NCI-H2029 treated with DMSO at 0.1 percent for 48 hours (cell line): ENCODE data around the gene ZBTB45.
"Not testable (repeated sequence)": the region's sequence is repeated elsewhere in the genome, so short reads cannot be mapped to it uniquely, and the experiment has no call there.

ENCODE experiments used
- DNase-seq: peaks from one replicate; lab custom pipeline; 2025; lab: John Stamatoyannopoulos, UW

Gene ZBTB45

GRCh38 chr19:58554494-58555368 lies 35.1 kb upstream of the ZBTB45 start, which contains the start of gene CHMP2A:
Gene CHMP2A, minus strand, starts transcription at chr19:58555105. Its CDS starts 893 bp downstream, at chr19:58554212.
- no peak for DNase-seq

DNA sequence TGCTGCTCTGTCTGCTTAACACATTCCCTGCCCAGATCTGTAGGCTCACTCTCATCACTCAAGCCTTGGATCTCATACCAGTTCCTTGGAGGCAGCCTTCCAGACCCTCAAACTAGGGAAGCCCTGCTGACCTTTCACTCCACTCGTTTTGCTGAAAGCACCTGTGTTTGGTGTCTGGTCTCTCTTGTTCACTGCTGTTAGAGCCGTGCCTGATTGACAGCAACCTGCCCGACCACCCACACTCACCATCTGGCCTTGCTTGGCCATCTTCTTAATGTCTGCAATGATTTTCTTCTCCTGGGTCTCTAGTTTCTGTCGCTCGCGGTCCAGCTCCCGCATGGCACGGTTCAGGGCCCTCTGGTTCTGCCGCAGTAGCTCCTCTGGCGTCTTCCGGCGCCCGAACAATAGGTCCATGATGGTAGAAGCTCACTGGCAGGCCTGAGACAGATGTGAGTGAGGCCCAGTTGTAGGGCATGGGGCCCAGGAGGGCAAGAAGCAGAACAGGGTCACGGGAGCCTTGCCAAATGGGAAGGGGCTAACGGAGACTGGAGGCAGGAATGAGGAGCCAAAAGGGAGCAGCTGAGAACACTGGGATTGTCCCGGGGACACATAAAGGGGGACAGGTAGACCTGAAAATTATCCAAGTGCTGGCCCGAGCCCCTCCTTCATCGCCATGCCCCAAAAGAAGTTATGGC lies 34.3 kb upstream of the ZBTB45 start:
- DNase-seq = no peak

DNA sequence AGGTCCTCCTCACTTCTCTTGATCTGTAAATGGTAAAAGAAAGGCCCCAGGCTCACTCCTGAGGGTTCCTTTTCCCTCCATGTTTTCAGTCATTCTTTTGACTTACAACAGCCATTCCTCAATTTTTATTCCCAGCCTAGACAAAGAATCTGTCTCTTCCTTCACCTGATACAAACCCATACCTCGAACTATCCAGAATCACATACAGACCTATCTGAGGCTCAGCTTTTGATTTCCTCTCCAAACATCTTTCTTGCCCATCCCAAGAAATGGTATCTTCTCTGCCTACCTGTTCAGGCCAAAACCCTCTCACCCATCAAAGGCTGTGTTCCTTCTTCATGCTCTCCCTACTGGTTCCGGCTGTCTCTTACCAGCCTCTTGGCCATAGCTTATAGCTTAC lies 33.0 kb upstream of the ZBTB45 start:
- DNase-seq = no peak

DNA sequence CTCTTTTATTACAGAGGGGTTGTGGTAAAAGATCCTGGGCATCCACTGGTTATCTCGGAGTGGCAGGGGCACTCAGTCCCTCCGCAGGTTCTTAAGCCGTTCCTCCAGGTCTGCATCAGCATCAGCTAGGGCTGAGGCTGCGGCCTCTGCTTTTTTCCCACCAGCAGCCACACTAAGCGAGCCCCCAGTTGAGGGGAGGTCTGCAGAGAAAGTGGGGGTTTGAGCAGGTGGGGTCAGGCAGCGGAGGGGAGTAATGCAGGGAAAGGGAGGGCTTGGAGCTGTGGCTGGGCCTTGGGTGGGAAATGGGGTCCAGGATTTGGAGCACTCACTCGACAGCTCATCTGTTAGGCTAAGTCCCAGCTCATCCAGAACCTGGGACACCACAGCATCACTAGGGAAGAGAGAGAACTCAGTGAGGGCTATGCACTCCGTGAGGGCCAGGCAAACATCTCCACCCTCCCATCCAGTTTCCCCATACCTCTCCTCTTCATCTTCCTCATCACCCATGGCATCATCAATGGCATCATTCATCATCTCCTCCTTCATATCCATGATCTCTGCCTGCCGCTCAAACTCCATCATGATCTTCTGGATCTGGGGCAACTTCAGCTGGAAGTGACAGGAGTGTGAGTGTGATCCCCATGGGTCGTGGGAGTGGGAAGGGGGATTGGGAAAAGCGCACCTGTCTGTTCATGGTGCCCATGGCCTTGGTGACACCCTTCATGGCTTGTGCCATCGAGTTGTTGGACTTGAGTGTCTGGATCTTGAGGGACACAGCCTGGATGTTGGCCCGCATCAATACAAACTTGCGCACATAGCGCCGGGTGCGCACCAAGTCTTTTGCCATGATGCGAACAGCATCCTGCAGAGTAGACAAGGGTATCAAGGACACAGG lies 32.2 kb upstream of the ZBTB45 start:
- DNase-seq = no peak

GRCh38 chr19:58551123-58551497 lies 31.5 kb upstream of the ZBTB45 start:
- DNase-seq = no peak

DNA sequence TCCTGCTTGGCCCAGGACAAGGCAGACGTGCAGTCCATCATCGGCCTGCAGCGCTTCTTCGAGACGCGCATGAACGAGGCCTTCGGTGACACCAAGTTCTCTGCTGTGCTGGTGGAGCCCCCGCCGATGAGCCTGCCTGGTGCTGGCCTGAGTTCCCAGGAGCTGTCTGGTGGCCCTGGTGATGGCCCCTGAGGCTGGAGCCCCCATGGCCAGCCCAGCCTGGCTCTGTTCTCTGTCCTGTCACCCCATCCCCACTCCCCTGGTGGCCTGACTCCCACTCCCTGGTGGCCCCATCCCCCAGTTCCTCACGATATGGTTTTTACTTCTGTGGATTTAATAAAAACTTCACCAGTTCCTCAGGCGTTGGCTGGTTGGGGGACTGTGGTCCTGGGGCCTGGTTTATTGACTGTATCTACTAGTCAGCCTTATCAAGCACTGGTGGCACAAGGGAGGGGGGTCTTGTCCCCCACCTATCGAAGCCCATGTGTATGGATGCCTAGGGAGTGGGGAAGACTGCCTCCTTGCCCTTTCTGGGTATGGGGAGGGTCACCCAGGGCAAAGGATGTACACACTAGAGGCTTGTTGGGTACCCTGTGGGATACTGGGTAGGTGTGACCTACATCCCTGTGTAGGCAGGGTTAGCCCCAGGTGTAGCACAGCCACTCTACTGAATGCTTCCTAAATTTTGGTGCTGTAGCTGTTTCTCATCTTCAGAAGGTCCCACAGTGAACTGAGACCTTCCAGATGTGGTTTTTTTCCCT lies 30.9 kb upstream of the ZBTB45 start:
- DNase-seq = no peak

DNA sequence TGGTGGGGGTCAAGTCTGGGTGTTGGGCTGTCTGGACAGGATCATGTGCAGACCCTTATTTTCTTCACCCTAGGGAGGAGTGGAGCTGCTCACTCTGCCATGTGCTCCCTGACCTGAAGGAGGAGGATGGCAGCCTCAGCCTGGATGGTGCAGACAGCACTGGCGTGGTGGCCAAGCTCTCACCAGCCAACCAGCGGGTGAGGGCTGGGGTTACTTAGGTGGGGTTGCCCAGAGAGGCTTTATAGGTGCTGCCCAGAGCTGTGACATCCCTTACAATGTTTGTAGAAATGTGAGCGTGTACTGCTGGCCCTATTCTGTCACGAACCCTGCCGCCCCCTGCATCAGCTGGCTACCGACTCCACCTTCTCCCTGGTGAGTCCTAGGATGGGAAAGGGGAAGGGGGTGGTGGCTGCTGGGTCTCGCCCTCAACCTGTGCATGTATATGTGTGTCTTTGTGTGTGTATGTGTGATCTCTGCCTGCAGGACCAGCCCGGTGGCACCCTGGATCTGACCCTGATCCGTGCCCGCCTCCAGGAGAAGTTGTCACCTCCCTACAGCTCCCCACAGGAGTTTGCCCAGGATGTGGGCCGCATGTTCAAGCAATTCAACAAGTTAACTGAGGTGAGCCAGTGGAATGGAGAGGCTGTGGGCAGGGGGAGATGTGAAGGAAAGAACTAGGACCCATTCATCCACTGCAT lies 30.2 kb upstream of the ZBTB45 start:
- no peak for DNase-seq

DNA sequence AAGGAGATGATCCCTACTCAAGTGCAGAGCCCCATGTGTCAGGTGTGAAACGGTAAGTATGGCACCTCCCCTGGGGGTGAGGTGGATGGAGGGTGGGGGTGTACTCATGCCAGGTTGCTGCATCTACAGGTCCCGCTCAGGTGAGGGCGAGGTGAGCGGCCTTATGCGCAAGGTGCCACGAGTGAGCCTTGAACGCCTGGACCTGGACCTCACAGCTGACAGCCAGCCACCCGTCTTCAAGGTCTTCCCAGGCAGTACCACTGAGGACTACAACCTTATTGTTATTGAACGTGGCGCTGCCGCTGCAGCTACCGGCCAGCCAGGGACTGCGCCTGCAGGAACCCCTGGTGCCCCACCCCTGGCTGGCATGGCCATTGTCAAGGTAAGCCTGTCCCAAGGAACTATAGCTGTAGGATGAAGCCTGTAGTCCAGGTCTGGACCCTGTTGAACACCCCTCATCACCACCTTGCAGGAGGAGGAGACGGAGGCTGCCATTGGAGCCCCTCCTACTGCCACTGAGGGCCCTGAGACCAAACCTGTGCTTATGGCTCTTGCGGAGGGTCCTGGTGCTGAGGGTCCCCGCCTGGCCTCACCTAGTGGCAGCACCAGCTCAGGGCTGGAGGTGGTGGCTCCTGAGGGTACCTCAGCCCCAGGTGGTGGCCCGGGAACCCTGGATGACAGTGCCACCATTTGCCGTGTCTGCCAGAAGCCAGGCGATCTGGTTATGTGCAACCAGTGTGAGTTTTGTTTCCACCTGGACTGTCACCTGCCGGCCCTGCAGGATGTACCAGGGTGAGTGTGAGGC lies 29.5 kb upstream of the ZBTB45 start:
- no peak for DNase-seq

DNA sequence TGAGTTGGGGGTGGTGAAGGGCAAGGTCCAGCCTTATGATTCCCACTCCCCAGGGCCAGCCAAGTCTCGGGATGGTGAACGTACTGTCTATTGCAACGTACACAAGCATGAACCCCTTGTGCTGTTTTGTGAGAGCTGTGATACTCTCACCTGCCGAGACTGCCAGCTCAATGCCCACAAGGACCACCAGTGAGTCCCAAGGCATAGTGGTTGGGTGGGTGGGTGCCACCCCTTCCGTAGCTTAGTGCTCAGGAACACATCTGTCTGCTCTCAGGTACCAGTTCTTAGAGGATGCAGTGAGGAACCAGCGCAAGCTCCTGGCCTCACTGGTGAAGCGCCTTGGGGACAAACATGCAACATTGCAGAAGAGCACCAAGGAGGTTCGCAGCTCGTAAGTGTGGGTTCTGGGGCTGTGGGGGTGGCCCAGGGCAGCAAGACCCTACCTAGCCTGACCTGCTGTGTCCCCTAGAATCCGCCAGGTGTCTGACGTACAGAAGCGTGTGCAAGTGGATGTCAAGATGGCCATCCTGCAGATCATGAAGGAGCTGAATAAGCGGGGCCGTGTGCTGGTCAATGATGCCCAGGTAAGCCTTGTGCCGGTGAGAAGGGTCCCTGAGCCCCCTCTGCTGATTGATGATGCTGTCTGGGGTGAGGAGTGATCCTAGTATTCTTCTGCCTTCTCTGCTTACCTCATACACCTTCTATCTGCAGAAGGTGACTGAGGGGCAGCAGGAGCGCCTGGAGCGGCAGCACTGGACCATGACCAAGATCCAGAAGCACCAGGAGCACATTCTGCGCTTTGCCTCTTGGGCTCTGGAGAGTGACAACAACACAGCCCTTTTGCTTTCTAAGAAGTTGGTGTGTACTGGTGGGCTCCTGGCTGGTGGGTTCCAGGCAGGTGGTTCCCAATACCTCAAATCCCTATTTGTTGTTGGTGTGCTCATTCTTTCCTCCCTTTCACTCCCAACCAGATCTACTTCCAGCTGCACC lies 28.0 kb upstream of the ZBTB45 start:
- no peak for DNase-seq

- no peak for DNase-seq
These were observed 26.5 kb upstream of the ZBTB45 start for GRCh38 chr19:58546019-58546530.

- no peak for DNase-seq
These were observed 25.8 kb upstream of the ZBTB45 start for GRCh38 chr19:58545286-58546018.

DNA sequence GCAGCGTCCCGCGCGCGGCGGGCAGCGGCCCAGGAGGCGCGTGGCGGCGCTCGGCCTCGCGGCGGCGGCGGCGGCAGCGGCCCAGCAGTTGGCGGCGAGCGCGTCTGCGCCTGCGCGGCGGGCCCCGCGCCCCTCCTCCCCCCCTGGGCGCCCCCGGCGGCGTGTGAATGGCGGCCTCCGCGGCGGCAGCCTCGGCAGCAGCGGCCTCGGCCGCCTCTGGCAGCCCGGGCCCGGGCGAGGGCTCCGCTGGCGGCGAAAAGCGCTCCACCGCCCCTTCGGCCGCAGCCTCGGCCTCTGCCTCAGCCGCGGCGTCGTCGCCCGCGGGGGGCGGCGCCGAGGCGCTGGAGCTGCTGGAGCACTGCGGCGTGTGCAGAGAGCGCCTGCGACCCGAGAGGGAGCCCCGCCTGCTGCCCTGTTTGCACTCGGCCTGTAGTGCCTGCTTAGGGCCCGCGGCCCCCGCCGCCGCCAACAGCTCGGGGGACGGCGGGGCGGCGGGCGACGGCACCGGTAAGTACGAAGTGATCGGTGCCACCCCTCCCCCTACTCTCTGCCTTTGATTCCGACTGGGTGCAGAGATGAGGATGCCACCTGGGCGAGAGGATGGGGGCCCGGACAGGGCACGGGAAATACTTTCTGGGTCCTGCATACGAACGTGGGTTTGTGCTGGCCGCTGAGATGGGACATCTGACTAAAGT lies 25.1 kb upstream of the ZBTB45 start:
- no peak for DNase-seq

DNA sequence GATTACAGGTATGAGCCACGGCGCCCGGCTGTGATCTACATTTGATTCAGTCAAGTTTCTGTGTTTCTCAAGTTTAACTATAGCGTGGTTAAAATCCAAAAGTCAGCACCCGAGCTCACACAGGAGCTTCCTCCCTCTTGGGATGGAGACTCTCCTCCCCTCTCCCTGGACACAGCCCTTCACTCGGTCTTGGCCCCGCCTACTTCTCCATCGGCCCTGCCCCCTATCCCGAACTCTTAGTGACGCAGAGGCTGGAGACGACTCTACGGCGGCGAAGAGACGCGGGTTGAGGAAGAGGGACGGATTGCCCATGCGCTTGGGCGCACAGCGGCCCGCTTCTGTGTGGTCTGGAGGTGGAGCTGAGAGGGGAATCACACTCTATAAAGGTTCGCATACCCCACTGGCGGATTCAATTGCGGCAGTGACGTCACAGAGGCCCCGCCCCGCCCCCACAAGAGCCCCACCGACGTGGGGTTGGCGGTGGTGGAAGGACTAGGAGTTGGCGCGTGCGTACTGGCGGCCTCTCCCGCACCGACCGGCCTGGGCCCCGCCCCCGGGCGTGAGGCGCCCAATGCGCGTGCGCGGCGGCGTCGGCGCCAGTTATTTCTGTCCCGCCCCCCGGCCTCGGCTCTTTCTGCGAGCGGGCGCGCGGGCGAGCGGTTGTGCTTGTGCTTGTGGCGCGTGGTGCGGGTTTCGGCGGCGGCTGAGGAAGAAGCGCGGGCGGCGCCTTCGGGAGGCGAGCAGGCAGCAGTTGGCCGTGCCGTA lies 24.4 kb upstream of the ZBTB45 start, which contains the start of gene TRIM28:
TSS of gene TRIM28 (plus strand) at position 239 of the 765 bp plus-strand sequence. CDS start 694 bp downstream, outside the sequence.
- no peak for DNase-seq

DNA sequence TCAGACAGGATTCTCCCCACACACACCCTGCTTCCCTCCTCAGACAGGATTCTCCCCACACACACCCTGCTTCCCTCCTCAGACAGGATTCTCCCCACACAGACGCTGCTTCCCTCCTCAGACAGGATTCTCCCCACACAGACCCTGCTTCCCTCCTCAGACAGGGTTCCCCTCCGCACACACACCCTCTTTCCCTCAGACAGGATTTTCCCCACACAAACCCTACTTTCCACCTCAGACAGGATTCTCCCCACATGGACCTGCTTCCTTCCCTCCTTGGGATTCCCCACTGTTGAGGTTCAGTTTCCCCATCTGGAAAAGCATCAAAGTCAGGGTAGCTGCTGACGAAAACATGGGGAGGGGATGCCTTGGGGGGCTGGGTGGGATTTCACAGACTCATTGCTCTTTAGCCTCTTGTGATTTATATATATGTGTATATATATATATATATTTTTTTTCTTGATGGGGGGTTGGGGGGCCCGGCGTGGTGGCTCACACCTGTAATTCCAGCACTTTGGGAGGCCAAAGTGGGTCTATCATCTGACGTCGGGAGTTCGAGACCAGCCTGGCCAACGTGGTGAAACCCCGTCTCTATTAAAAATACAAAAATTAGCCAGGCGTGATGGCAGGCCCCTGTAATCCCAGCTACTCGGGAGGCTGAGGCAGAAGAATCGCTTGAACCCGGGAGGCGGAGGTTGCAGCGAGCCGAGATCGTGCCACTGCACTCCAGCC lies 23.2 kb upstream of the ZBTB45 start:
- DNase-seq = not testable (repeated sequence)

DNA sequence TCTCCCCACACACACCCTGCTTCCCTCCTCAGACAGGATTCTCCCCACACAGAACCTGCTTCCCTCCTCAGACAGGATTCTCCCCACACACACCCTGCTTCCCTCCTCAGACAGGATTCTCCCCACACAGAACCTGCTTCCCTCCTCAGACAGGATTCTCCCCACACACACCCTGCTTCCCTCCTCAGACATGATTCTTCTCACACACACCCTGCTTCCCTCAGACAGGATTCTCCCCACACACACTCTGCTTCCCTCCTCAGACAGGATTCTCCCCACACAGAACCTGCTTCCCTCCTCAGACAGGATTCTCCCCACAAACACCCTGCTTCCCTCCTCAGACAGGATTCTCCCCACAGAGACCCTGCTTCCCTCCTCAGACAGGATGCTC lies 19.6 kb upstream of the ZBTB45 start:
- DNase-seq = not testable (repeated sequence)
